GM19023 (cell line): ENCODE data around the gene MYO15B.

ENCODE experiments used
- ATAC-seq: cut with Tn5 transposase; IDR thresholded peaks from one replicate; pipeline ENCODE4 v1.9.1; 2021; ENCODE audit warnings: mild to moderate bottlenecking, moderate library complexity; ENCODE audit not compliant: unreplicated experiment

Gene MYO15B

DNA sequence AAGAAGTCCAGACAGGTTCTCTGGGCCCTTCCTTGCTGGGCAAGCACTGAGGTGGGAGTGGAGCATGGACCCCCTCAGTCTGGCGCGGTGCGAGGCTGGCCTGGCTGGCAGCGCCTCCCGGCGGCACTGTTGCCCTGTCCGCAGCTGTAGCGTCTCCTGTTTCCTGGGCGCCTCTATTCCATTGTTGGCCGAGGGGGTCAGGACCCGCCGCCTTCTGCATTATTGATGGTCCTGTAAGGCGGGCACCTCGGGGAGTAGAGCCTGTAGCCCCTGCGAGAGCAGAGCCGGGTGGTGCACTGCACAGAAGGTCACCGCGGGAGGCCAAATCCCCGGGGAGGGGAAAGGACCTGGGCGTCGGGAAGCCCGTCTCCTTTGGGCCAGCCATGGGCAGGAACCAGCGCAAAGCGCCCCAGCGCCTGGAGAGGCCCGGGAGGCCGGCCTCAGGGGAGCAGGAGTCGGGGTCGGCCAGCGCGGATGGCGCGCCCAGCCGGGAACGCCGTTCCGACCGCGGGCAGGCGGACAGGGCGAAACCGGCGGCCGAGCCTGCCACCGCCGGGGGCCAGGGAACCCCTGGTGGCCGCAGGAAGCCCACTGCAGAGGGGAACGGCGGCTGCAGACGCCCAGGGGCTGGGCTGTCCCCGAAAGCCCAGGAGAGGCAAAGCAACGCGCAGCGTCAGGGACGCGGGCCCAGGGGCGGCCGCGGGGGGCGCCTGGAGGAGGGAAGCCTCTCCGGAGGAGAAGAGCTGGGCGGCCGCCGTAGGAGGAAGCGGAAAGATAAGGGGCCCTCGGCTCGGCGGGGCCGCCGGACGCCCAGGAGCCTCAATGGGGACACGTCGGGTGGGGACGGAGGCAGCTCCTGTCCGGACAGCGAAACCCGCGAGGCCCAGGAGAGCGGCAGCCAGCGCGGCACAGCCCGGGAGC is at the start of gene MYO15B:
Gene MYO15B (plus strand): TSS at position 126 of the 921 bp plus-strand sequence. CDS start 258 bp downstream, at position 384.
- no peak for ATAC-seq

DNA sequence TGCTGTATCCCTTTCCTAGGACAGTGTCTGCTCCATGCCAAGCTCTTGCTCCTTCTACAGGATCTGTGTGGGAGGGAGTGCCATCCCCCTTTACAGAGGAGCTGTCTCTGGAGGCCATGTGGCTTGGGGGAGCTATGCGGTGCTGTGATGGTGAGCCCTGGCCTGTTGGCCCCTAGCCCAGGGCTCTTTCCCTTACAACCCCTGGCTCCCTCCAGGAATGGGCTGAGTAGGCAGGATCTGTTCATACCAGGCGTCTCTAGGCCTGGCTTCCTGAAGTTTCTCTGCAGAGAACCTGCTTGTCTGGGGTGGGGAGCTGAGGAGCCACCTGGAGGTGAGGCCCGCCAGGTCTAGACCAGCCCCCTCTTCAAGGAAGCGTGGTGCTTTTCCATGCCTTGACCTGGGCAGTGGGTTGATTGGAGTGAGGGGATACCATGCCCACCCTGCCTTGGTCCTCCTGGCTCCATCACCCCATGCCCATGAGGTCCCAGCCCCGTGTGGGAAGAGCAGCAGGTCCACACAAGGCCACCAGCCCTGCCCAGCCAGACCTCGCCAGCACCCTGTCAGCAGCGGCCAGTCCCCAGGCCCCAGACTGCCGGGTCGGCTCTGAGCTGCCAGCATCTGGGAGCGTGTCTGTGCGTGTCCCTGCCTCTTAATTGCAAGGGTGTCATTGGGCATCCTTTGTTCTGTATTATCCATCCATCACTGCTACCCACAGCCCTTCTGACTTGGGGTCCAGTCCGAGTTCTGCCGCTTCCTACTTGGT is 47.5 kb upstream of the MYO15B start:
- ATAC-seq: no peak

DNA sequence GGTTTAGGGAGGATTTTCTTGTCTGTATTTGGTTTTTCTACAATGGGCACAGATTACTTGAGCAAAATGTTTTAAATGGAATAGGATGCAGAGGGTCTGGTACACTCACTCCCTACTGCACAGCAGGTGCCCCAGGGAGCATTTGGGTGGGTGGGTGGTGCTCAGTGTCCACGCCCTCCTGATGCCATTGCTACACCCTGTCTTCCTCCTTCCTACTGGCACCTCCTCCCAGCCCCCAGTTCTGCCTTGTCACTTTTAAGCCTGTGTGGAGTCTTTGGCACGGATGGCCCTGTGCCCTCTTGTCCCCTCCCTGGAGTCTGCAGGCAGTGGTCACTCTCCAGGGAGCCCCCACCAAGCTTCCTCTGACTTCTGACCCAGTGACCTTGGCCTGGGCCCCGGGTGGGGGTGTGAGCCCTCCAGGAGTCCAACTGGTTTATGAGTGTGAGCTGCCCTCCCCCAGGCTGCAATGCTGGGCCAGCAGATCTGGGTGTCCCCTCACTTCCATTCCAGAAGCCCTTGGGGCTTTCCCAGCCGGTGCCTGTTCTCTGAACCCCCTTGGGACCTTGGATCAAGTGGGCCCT is 46.6 kb upstream of the MYO15B start:
- no peak for ATAC-seq

GRCh38 chr17:75542229-75542628 is 45.4 kb upstream of the MYO15B start:
- no peak for ATAC-seq

- no peak for ATAC-seq
These were observed 44.8 kb upstream of the MYO15B start for GRCh38 chr17:75542728-75543336.

DNA sequence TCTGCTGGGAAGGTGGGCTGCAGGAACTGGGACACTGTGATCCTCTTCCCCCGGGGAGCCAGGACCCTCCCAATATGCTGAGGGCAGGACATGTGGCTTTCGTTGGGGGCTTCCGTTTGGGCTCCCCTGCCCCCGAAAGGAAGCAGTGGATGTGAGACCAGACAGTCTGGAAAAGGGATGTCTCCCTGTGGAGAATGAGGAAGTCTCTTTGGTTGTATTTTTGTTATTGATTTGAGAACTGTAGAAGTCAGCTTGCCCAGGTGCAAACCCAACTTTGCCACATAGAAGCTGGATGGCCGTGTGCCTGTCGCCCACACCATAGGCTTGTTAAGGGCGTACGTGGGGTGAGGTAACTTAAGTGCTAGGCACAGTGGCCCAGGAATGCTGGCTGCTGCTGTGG is 43.4 kb upstream of the MYO15B start:
- ATAC-seq: no peak

DNA sequence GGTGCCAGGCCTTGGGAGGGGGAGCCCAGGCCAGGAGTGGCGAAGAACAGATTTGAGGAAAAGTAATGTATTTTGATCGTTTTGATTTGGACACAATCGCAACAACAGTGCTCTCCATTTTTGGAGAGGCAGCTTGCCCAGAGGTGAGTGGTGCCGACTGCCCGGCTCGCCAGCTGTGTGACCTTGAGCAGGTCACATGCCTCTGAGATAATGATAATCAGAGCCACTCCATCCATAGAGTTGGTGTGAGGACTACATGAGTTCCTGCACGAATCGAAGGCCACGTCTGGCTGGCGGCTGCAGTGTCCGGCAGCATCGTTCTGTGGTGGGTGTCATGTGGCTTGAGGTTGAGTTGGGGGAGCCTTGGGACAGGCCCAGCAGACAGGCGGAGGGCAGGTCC is 41.4 kb upstream of the MYO15B start:
- ATAC-seq: no peak

- no peak for ATAC-seq
These were observed 40.5 kb upstream of the MYO15B start for GRCh38 chr17:75547091-75547490.

DNA sequence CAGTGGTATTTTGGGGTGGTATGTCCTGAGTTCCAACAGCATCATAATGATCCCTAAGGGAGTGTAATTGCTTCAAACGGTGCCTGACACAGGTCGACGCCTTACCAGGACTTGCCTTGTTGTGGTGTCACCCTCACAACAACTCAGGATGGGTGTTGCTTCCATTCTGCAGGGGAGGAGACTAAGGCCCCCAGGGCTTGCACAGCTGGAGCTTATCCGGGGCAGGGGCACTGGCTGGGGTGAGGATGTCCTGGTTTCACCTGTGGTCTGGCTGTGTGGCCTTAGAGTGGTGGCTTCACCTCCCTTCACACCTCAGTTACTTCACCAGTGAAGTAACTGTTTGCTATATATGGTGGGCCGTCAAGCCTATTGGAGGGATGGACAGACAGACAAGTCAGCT is 38.8 kb upstream of the MYO15B start:
- no peak for ATAC-seq

GRCh38 chr17:75549246-75550138 is 38.1 kb upstream of the MYO15B start:
- no peak for ATAC-seq

- no peak for ATAC-seq
These were observed 37.5 kb upstream of the MYO15B start for GRCh38 chr17:75550139-75550465.

- ATAC-seq: no peak
These were observed 36.3 kb upstream of the MYO15B start for GRCh38 chr17:75551266-75551665.

DNA sequence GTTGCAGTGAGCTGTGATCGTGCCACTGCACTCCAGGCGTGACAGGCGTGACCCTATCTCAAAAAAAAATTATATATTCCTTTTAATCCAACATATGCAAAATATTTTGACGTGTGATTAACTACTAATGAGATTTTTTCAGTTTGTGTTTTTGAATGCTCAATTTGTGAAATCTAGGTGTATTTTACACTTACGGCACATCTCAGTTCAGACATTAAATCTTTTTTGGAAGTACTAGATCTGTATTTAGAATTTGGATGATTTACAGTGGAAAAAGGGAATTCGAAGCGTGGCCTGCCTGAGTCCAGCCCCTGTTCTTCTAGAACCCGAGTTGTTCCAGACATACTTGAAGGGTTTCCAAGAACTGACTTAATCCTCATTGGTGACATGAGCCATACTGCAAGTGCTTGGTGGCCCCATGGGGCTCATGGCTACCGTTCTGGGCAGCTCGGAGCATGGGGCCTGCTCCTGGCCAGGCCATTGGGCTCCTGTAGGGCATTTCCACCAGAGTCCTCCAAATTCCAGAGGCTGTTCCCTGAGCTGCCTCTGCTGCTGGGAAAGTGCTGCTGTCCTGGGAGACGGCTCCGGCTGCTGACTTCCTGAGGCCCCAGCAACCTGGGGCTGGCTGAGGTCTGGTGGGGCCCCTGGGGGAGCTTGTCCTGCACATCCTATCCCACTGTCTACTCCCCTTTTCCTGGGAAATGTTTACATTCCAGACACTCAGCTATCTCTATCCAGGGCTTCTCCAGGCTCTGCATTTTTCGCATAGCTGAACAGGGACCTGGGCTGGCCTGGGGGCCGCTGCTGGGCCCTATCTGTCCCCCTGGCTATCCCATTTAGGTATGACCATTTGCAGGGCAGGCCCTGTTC is 34.9 kb upstream of the MYO15B start:
- ATAC-seq: no peak

DNA sequence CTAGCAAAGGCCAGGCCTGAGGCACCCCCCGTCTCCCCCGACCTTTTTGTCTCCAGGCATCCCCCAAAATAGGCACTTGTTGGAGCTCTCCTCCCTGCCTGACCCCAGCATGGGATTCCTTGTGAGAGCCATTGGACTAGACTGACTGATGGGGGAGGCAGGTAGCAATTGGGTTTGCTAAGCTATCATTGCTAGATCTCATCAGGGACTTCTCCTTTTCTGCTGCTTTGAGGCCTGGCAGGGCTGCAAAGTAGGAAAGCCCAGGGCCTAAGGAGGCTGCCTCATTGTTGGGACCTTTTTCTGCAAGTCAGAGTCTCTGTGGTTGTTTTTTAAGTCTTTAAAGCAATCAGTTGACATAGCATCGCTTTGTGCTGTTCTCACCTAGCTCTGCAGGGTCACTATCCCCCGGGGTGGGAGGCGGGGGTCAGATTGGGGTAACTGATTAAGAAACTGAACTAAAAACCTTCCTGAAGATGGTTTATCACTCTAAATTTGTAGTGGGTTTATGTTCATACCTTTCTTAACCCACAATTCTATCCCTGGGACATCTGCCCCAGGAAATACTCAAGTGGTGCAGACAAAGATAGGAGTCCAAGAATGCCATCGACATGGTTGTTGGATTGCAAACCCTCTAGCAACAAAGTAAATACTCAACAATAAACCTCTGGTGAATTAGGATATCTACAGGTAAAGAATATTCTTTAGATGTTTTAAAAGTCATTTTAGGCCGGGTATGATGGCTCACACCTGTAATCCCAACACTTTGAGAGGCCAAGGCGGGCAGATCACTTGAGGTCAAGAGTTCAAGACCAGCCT is 34.1 kb upstream of the MYO15B start:
- no peak for ATAC-seq

DNA sequence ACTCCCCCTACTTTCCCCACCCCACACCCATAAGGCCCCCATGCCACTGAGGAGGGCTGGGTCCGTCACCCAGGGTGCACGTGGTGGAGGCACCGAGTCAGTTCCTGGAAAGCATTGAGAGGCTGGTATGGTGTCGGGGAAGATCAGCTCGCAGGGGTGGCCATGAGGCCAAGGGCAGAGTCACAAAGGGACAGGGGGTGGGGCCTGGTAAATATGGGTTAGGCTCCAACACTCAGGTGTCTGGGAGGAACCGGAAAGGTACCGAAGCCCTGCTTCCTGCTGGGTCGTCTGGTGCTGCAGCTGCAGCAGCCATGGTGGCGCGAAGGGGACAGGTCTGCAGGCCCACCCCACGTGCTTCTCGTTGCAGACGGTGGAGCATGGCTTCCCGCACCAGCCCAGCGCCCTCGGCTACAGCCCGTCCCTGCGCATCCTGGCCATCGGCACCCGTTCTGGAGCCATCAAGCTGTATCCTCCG is 31.9 kb upstream of the MYO15B start:
- no peak for ATAC-seq

GRCh38 chr17:75557075-75557851 is 30.3 kb upstream of the MYO15B start:
- ATAC-seq: no peak

DNA sequence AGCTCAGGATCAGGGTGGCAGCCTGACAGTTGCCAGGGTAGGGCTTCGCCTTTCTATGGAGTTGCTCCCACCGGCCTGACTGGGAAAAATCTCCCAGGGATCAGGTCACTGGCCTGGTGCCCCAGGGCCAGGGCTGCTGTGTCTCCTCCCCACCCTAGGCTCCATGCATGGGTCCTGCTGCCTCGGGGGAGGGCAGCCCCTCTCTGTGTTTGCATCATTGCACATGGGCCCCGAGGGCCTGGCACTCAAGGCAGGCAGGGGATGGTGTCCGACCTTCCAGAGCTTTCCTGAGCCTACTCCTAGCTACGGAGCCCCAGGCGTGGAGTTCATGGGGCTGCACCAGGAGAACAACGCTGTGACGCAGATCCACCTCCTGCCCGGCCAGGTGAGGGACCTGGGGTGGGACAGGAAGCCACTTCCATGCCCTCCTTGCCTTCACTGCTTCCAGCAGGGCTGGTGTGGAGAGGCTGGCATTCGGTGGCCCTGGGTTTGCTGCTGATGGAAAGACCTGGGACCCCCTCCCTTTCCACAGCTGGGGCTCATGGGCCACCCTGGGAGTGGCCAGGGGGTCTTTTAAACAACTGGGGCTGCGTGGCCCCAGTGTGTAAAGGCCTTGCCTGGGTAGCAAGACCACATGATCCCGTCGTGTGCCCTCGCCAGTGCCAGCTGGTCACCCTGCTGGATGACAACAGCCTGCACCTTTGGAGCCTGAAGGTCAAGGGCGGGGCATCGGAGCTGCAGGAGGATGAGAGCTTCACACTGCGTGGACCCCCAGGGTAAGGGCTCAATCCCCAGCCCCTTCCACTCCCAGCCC is 29.5 kb upstream of the MYO15B start:
- ATAC-seq: no peak
